ENCODE data around the gene RASSF5. TPM values are rescaled to one million over a fixed set of nuclear protein-coding genes. Genes with fewer than 3 reads are reported as not detected.

Gene RASSF5
- total RNA-seq, 4 donors from 2014 or later: 4.6 to 14.0 (median 7.8) TPM

DNA sequence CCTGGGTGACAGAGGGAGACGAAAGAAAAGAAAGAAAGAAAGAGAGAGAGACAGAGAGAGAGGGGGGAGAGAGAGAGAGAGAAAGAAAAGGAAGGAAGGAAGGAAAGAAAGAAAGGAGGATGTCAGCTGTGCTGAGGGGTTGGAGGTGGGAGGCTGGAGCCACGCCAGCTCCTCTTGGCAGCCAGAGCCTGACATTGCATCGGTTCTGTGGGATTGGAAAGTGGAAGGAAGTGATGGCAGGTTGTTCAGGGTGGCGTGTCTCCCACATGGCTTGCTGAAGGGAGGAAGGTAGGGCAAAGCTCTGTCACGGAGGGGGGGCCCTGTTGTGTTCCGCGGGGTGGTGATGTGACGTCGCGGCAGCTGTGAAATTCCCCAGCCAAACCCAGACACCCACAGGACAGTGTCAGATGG, 74.2 kb downstream of the RASSF5 start:
- Histone ChIP-seq H3K4me1 (peaks cover 0 to 20% (median 0%) of the 10 kb centered on the region in 4 donors), H3K9me3 (no peaks in the 10 kb centered on the region), H3K4me3 (no peak overlapping the region), H3K27me3 (no peaks in the 10 kb centered on the region), H3K36me3 (no peaks in the 10 kb centered on the region), H3K27ac (peak overlapping the region in 2 of 4 donors; percentile 15 to 75)
- 57 to 80% methylated on average over 1 to 10 of the region's 10 CpGs for WGBS, 2 donors (ENCODE audit: low coverage in 1 of 2)
- TF ChIP-seq, protein P1, sequence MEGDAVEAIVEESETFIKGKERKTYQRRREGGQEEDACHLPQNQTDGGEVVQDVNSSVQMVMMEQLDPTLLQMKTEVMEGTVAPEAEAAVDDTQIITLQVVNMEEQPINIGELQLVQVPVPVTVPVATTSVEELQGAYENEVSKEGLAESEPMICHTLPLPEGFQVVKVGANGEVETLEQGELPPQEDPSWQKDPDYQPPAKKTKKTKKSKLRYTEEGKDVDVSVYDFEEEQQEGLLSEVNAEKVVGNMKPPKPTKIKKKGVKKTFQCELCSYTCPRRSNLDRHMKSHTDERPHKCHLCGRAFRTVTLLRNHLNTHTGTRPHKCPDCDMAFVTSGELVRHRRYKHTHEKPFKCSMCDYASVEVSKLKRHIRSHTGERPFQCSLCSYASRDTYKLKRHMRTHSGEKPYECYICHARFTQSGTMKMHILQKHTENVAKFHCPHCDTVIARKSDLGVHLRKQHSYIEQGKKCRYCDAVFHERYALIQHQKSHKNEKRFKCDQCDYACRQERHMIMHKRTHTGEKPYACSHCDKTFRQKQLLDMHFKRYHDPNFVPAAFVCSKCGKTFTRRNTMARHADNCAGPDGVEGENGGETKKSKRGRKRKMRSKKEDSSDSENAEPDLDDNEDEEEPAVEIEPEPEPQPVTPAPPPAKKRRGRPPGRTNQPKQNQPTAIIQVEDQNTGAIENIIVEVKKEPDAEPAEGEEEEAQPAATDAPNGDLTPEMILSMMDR (IDR thresholded peaks at IDR 0.05): no peak
- TF ChIP-seq EP300 (IDR thresholded peaks at IDR 0.05; ENCODE audit: low read depth) (no peak), POLR2AphosphoS5 (IDR thresholded peaks at IDR 0.05) (no peak), POLR2A (IDR thresholded peaks at IDR 0.05) (no peak)
- in situ Hi-C loops (cut with MboI; ENCODE audit: low pct_ligation_motif_present in 1 of 4, low pct_unique_long_range_greater_than_20kb in 1 of 4, low sequenced_read_pairs in 3 of 4): loop anchor here (5.0 to 25.0 kb wide), 4 partner anchors 34 to 97 kb away; no protein-coding TSS in a partner anchor
- intact Hi-C loops (cut with DNase I; ENCODE audit: low total_unique reads): loop anchor here (5.0 kb wide), 1 partner anchor 89 kb away; no protein-coding TSS in a partner anchor
- DNase-seq: peak; percentile 54

DNA sequence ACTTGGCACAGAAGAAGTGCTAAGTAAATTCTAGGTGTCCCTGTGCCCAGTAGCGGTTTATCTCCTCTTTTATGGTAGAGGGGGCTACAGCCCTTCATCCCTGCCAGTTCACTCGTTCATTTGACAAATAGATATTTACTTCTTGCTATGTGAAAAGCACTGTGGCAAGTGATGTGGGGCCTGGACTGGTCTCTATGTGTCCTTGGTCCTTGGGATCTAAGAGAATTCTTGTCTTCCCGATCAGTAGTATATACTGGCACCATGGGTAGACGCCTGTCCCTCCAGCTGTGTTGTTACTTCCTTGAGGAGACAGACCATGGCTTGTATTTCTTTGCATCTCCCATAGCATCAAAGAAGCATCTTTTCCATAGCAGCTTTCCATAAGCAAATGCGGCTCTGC, 75.2 kb downstream of the RASSF5 start:
- Histone ChIP-seq H3K9me3 (no peaks in the 10 kb centered on the region), H3K4me3 (no peak overlapping the region), H3K4me1 (peaks cover 0 to 13% (median 0%) of the 10 kb centered on the region in 4 donors), H3K27ac (no peak overlapping the region), H3K27me3 (no peaks in the 10 kb centered on the region), H3K36me3 (no peaks in the 10 kb centered on the region)
- no peak for DNase-seq
- TF ChIP-seq, protein P1 (IDR thresholded peaks at IDR 0.05): no peak
- TF ChIP-seq EP300 (IDR thresholded peaks at IDR 0.05; ENCODE audit: low read depth) (no peak), POLR2AphosphoS5 (IDR thresholded peaks at IDR 0.05) (no peak), POLR2A (IDR thresholded peaks at IDR 0.05) (no peak)
- intact Hi-C loops (cut with DNase I; ENCODE audit: low total_unique reads) (loop anchor here (5.0 kb wide), 1 partner anchor 90 kb away; no protein-coding TSS in a partner anchor), in situ Hi-C loops (cut with MboI; ENCODE audit: low pct_ligation_motif_present in 1 of 4, low pct_unique_long_range_greater_than_20kb in 1 of 4, low sequenced_read_pairs in 3 of 4) (loop anchor here (5.0 to 25.0 kb wide), 4 partner anchors 35 to 98 kb away; no protein-coding TSS in a partner anchor)
- 67 to 80% methylated on average over 1 to 5 of the region's 5 CpGs for WGBS, 2 donors (ENCODE audit: low coverage in 1 of 2)

DNA sequence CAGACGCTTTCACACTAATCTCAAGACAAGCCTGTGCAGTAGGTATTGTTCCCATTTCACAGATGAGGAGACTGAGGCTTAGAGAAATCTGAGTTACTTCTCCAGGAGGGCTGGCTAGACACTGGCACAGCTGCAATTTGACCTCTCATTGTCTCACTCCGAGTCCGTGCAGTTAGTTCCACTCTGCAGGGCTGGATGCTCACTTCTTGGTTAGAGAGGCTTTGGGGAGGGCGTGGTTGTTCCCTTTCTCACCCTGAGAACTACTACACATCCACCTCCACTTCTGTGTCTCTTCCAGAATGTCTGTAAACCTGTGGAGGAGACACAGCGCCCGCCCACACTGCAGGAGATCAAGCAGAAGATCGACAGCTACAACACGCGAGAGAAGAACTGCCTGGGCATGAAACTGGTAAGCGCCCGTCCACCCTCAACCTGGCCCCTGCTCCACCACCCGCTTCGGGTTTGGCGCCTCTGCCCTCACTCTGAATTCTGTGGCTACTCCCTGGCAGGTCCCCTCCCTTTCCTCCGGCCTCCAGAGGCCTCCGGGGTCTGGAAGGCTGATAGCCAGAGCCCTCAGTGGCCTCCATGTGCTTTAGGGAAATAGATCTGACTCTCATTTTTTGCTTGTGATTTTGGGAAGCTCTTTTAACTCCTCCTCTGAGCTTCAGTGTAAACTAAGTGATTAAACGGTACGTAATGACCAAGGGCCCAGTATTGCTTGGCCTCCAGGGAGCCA, 75.8 kb downstream of the RASSF5 start:
- intact Hi-C loops (cut with DNase I; ENCODE audit: low total_unique reads) (loop anchor here (5.0 kb wide), 1 partner anchor 91 kb away; no protein-coding TSS in a partner anchor), in situ Hi-C loops (cut with MboI; ENCODE audit: low pct_ligation_motif_present in 1 of 4, low pct_unique_long_range_greater_than_20kb in 1 of 4, low sequenced_read_pairs in 3 of 4) (loop anchor here (5.0 to 25.0 kb wide), 4 partner anchors 36 to 98 kb away; no protein-coding TSS in a partner anchor)
- no peaks in the 10 kb centered on the region for H3K9me3 ChIP-seq
- peaks cover 0 to 13% (median 0%) of the 10 kb centered on the region in 4 donors for H3K4me1 ChIP-seq
- H3K4me3 ChIP-seq: no peak overlapping the region
- no peaks in the 10 kb centered on the region for H3K36me3 ChIP-seq
- H3K27ac ChIP-seq: no peak overlapping the region
- 80 to 100% methylated on average over 1 to 18 of the region's 18 CpGs for WGBS, 2 donors (ENCODE audit: low coverage in 1 of 2)
- TF ChIP-seq, protein P1 (IDR thresholded peaks at IDR 0.05): no peak
- TF ChIP-seq POLR2AphosphoS5 (IDR thresholded peaks at IDR 0.05) (no peak), POLR2A (IDR thresholded peaks at IDR 0.05) (no peak), EP300 (IDR thresholded peaks at IDR 0.05; ENCODE audit: low read depth) (no peak)
- H3K27me3 ChIP-seq: no peaks in the 10 kb centered on the region
- DNase-seq: no peak

Data from transverse colon (tissue), 4 donors.